K562 (cell line): ENCODE measurements around the gene PRM2. TPM values are rescaled to one million over a fixed set of nuclear protein-coding genes. Genes with fewer than 3 reads are reported as not detected.

Source experiments
- BDP1 ChIP-seq: IDR thresholded peaks from 3 replicates; pipeline ENCODE4 v1.6.1; 2011; ENCODE audit not compliant: insufficient read length, insufficient read depth
- CHD7 ChIP-seq: fragments of 200-600 bp; sonication (generic); IDR thresholded peaks from one replicate; pipeline ENCODE4 v1.6.1; 2012; ENCODE audit warnings: mild to moderate bottlenecking, low read depth, low read length, inconsistent platforms
- GATAD2B ChIP-seq: fragments of 450-650 bp; IDR thresholded peaks from 2 replicates; pipeline ENCODE4 v1.6.1; 2017; ENCODE audit warnings: mild to moderate bottlenecking, borderline replicate concordance
- HMG20B ChIP-seq: fragments of 250-450 bp; sonication (Bioruptor Pico); IDR thresholded peaks from 2 replicates; pipeline ENCODE4 v1.5.0; 2021; ENCODE audit warnings: mild to moderate bottlenecking
- HNRNPUL1 ChIP-seq: fragments of 200-400 bp; formaldehyde crosslinking; IDR thresholded peaks from 2 replicates; pipeline ENCODE4 v1.6.1; 2017; ENCODE audit warnings: low read length
- ILF3 ChIP-seq: fragments of 450-650 bp; IDR thresholded peaks from 2 replicates; pipeline ENCODE4 v1.6.1; 2018; ENCODE audit warnings: antibody characterized with exemption, mild to moderate bottlenecking, moderate library complexity, borderline replicate concordance
- KLF13 ChIP-seq: fragments of 450-650 bp; IDR thresholded peaks from 2 replicates; pipeline ENCODE4 v1.6.1; 2016; ENCODE audit warnings: missing genetic modification characterization, low read depth, mild to moderate bottlenecking, missing compliant biosample characterization, moderate library complexity, borderline replicate concordance
- PHB ChIP-seq: fragments of 250-450 bp; sonication (Bioruptor Pico); IDR thresholded peaks from 2 replicates; pipeline ENCODE4 v1.5.0; 2021
- PHTF2 ChIP-seq: fragments of 250-450 bp; sonication (Bioruptor Pico); IDR thresholded peaks from 2 replicates; pipeline ENCODE4 v1.5.0; 2021; ENCODE audit warnings: mild to moderate bottlenecking
- PRMT5 ChIP-seq: sonication (generic); formaldehyde crosslinking; IDR thresholded peaks from 2 replicates; pipeline ENCODE4 v1.5.0; 2020; ENCODE audit warnings: missing genetic modification reagents
- SIN3A ChIP-seq, 2 experiments: fragments of 150-350 bp in 1 of 2; IDR thresholded peaks; 2 replicates each; pipeline ENCODE4 v1.6.1; 2011 to 2016; ENCODE audit warnings: borderline replicate concordance in 2 of 2, low read depth in 2 of 2, low read length in 2 of 2, mild to moderate bottlenecking in 2 of 2, moderate library complexity in 2 of 2; ENCODE audit not compliant: control insufficient read depth in 1 of 2
- SMARCE1 ChIP-seq: fragments of 450-650 bp; IDR thresholded peaks from 2 replicates; pipeline ENCODE4 v1.7.1; 2016; ENCODE audit warnings: mild to moderate bottlenecking
- TCFL5 ChIP-seq: fragments of 250-450 bp; sonication (Bioruptor Pico); conservative IDR thresholded peaks from 2 replicates; pipeline ENCODE4 v1.6.1; 2021; ENCODE audit warnings: mild to moderate bottlenecking, moderate library complexity, matching md5 sums
- XRCC4 ChIP-seq: IDR thresholded peaks from one replicate; pipeline ENCODE4 v1.6.1; 2011; ENCODE audit not compliant: insufficient read depth, insufficient read length; ENCODE audit errors: extremely low read depth
- ZBED1 ChIP-seq: IDR thresholded peaks from 2 replicates; pipeline ENCODE4 v1.6.1; 2014
- ZNF143 ChIP-seq: sonication (generic); formaldehyde crosslinking; IDR thresholded peaks from 2 replicates; pipeline ENCODE4 v1.9.0; 2022; ENCODE audit warnings: mild to moderate bottlenecking, missing genetic modification reagents
- ZNF217 ChIP-seq: sonication (generic); formaldehyde crosslinking; IDR thresholded peaks from 2 replicates; pipeline ENCODE4 v1.8.0; 2022; ENCODE audit warnings: mild to moderate bottlenecking, missing genetic modification reagents
- ZNF75A ChIP-seq: fragments of 450-650 bp; formaldehyde crosslinking; IDR thresholded peaks from 2 replicates; pipeline ENCODE4 v1.4.0; 2020; ENCODE audit warnings: mild to moderate bottlenecking
- ZNF77 ChIP-seq: fragments of 250-450 bp; sonication (Bioruptor Pico); IDR thresholded peaks from 2 replicates; pipeline ENCODE4 v1.5.0; 2020
- polyA plus RNA-seq, 8 experiments: library from polyadenylated mRNA; depleted of rRNA in 4 of 8; stranded (reverse) in 5 of 8; unstranded in 3 of 8; fragments of >200 nt; fragmentation: Nextera tagmentation in 2 of 8; fragmentation: Illumina TruSeq in 1 of 8; extraction: Ambion mirVana in 2 of 8; extraction: Trizol in 1 of 8; gene quantifications; 2 replicates each; pipeline versions ENCODE4 v1.2.1 to v1.2.3, GENCODE V29; 2011 to 2014; ENCODE audit warnings: inconsistent platforms in 1 of 8, missing spikeins in 1 of 8
- total RNA-seq, 7 experiments: library from RNA; depleted of rRNA in 6 of 7; stranded (reverse); fragments of >200 nt in 6 of 7; fragmentation: Illumina TruSeq in 2 of 7; extraction: Trizol in 2 of 7; gene quantifications; 2 replicates each; pipeline versions ENCODE4 v1.2.1 to v1.2.3, GENCODE V29; 2011 to 2021; ENCODE audit warnings: low replicate concordance in 1 of 7

The PRM2 gene
- total and polyA plus RNA-seq, 9 of the 15 experiments (the other 6 are each of a cell fraction or from before 2014, with no cell fraction given), result not detected

- TF ChIP-seq KLF13 (tag) (peak; percentile 89), PHTF2 (CRISPR knock-in tag) (no peak), SIN3A (IDR thresholded peaks at IDR 0.05; ENCODE audit: borderline replicate concordance in 2 of 2, control insufficient read depth in 1 of 2, low read depth in 2 of 2, low read length in 2 of 2) (peak; percentile 97), BDP1 (no peak), ZNF217 (CRISPR knock-in tag) (no peak), TCFL5 (no peak), ZNF77 (CRISPR knock-in tag) (no peak), GATAD2B (peak; percentile 99), PHB (CRISPR knock-in tag) (no peak; the same call in none of the 2 replicates), HNRNPUL1 (no peak), PRMT5 (peak; percentile 41; the same call in 1 of the 2 replicates), SMARCE1 (0 out of 2 replicates have a peak, but pooled peaks have one; percentile 15), CHD7 (no peak), ZBED1 (no peak), XRCC4 (no peak), ZNF75A (CRISPR knock-in tag) (no peak), ZNF143 (CRISPR knock-in tag) (no peak), ILF3 (no peak; the same call in 1 of the 2 replicates), HMG20B (CRISPR knock-in tag) (no peak)
These were observed 20.3 kb downstream of the PRM2 start, which contains the start of gene SOCS1 (continued) for GRCh38 chr16:11255737-11256660.
